HEK293 (cell line): ENCODE results near the gene PHF13.

ENCODE experiments used
- CTCF ChIA-PET: fragments of 350-600 bp; formaldehyde crosslinking; extraction: SDS; loops from one replicate; lab custom pipeline; 2021; ENCODE audit warnings: antibody characterized with exemption; lab: Yijun Ruan, JAX
- POLR2A ChIA-PET: fragments of 300-600 bp; formaldehyde crosslinking; extraction: SDS; loops from one replicate; lab custom pipeline; 2020; ENCODE audit warnings: antibody characterized with exemption, inconsistent platforms; lab: Yijun Ruan, JAX
- H3K27ac ChIP-seq: fragments of 200-500 bp; sonication (Bioruptor generic); 2 replicates; pipeline ENCODE4 v1.5.1; 2014; ENCODE audit warnings: low read depth, low read length, control low read depth, inconsistent platforms; ENCODE audit errors: extremely low read depth
- H3K36me3 ChIP-seq, 2 experiments: fragments of 200-500 bp in 1 of 2; sonication (Bioruptor generic) in 1 of 2; 1 replicate in 1 of 2; 2 replicates in 1 of 2; pipeline ENCODE4 v1.5.1; 2014 to 2017; ENCODE audit warnings: inconsistent platforms in 2 of 2, low read length in 2 of 2; ENCODE audit not compliant: control insufficient read depth in 2 of 2, insufficient read depth in 1 of 2
- H3K4me1 ChIP-seq: fragments of 200-500 bp; sonication (Bioruptor generic); 2 replicates; pipeline ENCODE4 v1.5.1; 2014; ENCODE audit warnings: mild to moderate bottlenecking, low read length, inconsistent platforms; ENCODE audit not compliant: control insufficient read depth, insufficient read depth
- H3K4me3 ChIP-seq: 2 replicates; pipeline ENCODE4 v1.5.1; 2011; ENCODE audit warnings: low read depth, mild to moderate bottlenecking, control low read depth, low read length, moderate library complexity
- H3K9me3 ChIP-seq: fragments of 200-500 bp; sonication (Bioruptor generic); 2 replicates; pipeline ENCODE4 v1.5.1; 2014; ENCODE audit warnings: low read depth, low read length, inconsistent platforms; ENCODE audit not compliant: control insufficient read depth, insufficient read depth
- CTCF ChIP-seq: fragments of 450-650 bp; formaldehyde crosslinking; IDR thresholded peaks from 2 replicates; pipeline ENCODE4 v1.5.1; 2016; ENCODE audit warnings: missing biosample characterization, missing genetic modification characterization
- GLI4 ChIP-seq: fragments of 450-650 bp; formaldehyde crosslinking; IDR thresholded peaks from 2 replicates; pipeline ENCODE4 v1.5.1; 2016; ENCODE audit warnings: missing biosample characterization, missing genetic modification characterization
- GLIS1 ChIP-seq: fragments of 450-650 bp; formaldehyde crosslinking; IDR thresholded peaks from 2 replicates; pipeline ENCODE4 v1.5.1; 2016; ENCODE audit warnings: missing biosample characterization, missing genetic modification characterization
- SETDB1 ChIP-seq: IDR thresholded peaks from one replicate; pipeline ENCODE4 v1.6.1; 2017; ENCODE audit warnings: mild to moderate bottlenecking, low read length, moderate library complexity, mixed read lengths; ENCODE audit not compliant: insufficient read length
- SP3 ChIP-seq: fragments of 450-650 bp; formaldehyde crosslinking; IDR thresholded peaks from 2 replicates; pipeline ENCODE4 v1.5.1; 2016; ENCODE audit warnings: missing biosample characterization, missing genetic modification characterization
- TRIM28 ChIP-seq: IDR thresholded peaks from 2 replicates; pipeline ENCODE4 v1.6.1; 2011; ENCODE audit warnings: low read length, control low read depth, borderline replicate concordance
- ZBTB20 ChIP-seq: fragments of 450-650 bp; formaldehyde crosslinking; IDR thresholded peaks from 2 replicates; pipeline ENCODE4 v1.5.1; 2016; ENCODE audit warnings: missing biosample characterization, missing genetic modification characterization
- ZBTB48 ChIP-seq: fragments of 450-650 bp; formaldehyde crosslinking; IDR thresholded peaks from 2 replicates; pipeline ENCODE4 v1.5.1; 2016; ENCODE audit warnings: missing biosample characterization, missing genetic modification characterization
- ZIC2 ChIP-seq: fragments of 450-650 bp; formaldehyde crosslinking; IDR thresholded peaks from 2 replicates; pipeline ENCODE4 v1.5.1; 2016; ENCODE audit warnings: missing biosample characterization, missing genetic modification characterization
- ZNF155 ChIP-seq: fragments of 450-650 bp; formaldehyde crosslinking; IDR thresholded peaks from 2 replicates; pipeline ENCODE4 v1.5.1; 2016; ENCODE audit warnings: missing biosample characterization, missing genetic modification characterization
- ZNF223 ChIP-seq: fragments of 450-650 bp; formaldehyde crosslinking; IDR thresholded peaks from 2 replicates; pipeline ENCODE4 v1.5.1; 2016; ENCODE audit warnings: missing biosample characterization, missing genetic modification characterization
- ZNF26 ChIP-seq: fragments of 450-650 bp; formaldehyde crosslinking; IDR thresholded peaks from 2 replicates; pipeline ENCODE4 v1.5.1; 2016; ENCODE audit warnings: missing biosample characterization, missing genetic modification characterization
- ZNF335 ChIP-seq: fragments of 450-650 bp; formaldehyde crosslinking; conservative IDR thresholded peaks from 2 replicates; pipeline ENCODE4 v1.5.1; 2016; ENCODE audit warnings: missing biosample characterization, missing genetic modification characterization
- ZNF354C ChIP-seq: fragments of 450-650 bp; formaldehyde crosslinking; IDR thresholded peaks from 2 replicates; pipeline ENCODE4 v1.5.1; 2016; ENCODE audit warnings: missing biosample characterization, missing genetic modification characterization, low read depth, borderline replicate concordance
- ZNF433 ChIP-seq: fragments of 450-650 bp; formaldehyde crosslinking; IDR thresholded peaks from 2 replicates; pipeline ENCODE4 v1.5.1; 2016; ENCODE audit warnings: missing biosample characterization, missing genetic modification characterization, low read depth
- ZNF544 ChIP-seq: fragments of 450-650 bp; formaldehyde crosslinking; IDR thresholded peaks from 2 replicates; pipeline ENCODE4 v1.5.0; 2017; ENCODE audit warnings: missing biosample characterization, missing genetic modification characterization
- ZNF555 ChIP-seq: fragments of 450-650 bp; formaldehyde crosslinking; conservative IDR thresholded peaks from 2 replicates; pipeline ENCODE4 v1.5.1; 2017; ENCODE audit warnings: missing biosample characterization, mild to moderate bottlenecking, missing genetic modification characterization, inconsistent platforms
- ZNF560 ChIP-seq: fragments of 450-650 bp; formaldehyde crosslinking; IDR thresholded peaks from 2 replicates; pipeline ENCODE4 v1.5.1; 2017; ENCODE audit warnings: missing biosample characterization, missing genetic modification characterization, borderline replicate concordance
- ZNF843 ChIP-seq: fragments of 450-650 bp; formaldehyde crosslinking; IDR thresholded peaks from 2 replicates; pipeline ENCODE4 v1.5.1; 2016; ENCODE audit warnings: missing biosample characterization, missing genetic modification characterization
- ZSCAN4 ChIP-seq: fragments of 450-650 bp; formaldehyde crosslinking; IDR thresholded peaks from 2 replicates; pipeline ENCODE4 v1.5.1; 2017; ENCODE audit warnings: missing biosample characterization, missing genetic modification characterization
- TF ChIP-seq, protein P1 (sequence below): fragments of 450-650 bp; formaldehyde crosslinking; IDR thresholded peaks from 2 replicates; pipeline ENCODE4 v1.5.1; 2016; ENCODE audit warnings: missing biosample characterization, missing genetic modification characterization

PHF13 gene

DNA sequence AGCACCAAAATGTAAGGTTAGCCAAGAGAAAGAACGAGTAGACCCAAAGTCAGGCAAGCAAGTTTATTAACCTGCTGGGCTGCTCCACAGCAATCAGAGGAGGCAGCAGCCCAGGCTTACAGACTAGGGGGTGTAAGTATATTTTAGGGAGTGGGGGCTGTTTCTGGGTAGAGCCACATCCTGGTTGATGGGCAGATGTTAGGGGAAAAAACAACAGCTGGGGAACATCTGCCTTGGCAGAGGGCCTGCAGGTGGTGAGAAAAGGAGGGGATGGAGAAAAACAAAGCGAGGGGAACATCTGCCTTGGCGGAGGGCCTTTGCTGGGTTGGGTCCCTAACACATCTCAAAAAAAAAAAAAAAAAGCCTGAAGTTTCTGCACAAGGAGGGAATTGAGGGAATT, 43.4 kb upstream of the PHF13 start:
- H3K36me3 ChIP-seq = no peaks in the 10 kb centered on the region
- no peak overlapping the region for H3K4me3 ChIP-seq
- TF ChIP-seq ZSCAN4 (tag by site-specific recombination) = no peak
- no peak for TF ChIP-seq ZNF560
- TF ChIP-seq GLI4 = no peak
- TF ChIP-seq ZNF555 (tag by site-specific recombination) = no peak
- no peak for TF ChIP-seq SP3 (tag by site-specific recombination)
- no peak for TF ChIP-seq CTCF (tag by site-specific recombination)
- TF ChIP-seq, all 188 proteins: peak for 0
- Histone ChIP-seq H3K9me3 (no peaks in the 10 kb centered on the region), H3K27ac (no peak overlapping the region), H3K4me1 (no peaks in the 10 kb centered on the region)
- CTCF ChIA-PET = interaction anchor here (0.8 to 1.7 kb wide), 2 partner anchors 15 kb away, joined by 3 to 8 read pairs; partner anchors contain the start of gene TAS1R1
- POLR2A ChIA-PET = interaction anchor here (1.5 kb wide), 1 partner anchor 10 kb away, joined by 8 read pairs; the partner anchor contains the start of gene ZBTB48

DNA sequence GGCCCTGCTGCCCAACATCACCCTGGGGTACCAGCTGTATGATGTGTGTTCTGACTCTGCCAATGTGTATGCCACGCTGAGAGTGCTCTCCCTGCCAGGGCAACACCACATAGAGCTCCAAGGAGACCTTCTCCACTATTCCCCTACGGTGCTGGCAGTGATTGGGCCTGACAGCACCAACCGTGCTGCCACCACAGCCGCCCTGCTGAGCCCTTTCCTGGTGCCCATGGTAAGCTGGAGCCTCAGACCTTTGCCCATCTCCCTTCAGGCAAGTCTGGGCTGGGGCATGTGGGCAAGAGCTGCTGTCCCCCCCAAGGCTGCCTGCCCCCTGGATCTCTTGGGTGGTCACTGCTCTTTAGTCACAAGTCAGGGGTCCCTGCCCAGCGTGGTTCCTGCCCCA, 42.5 kb upstream of the PHF13 start:
- CTCF ChIA-PET = interaction anchor here (0.9 to 1.7 kb wide), 2 partner anchors 9 to 16 kb away, joined by 6 to 8 read pairs; partner anchors contain the start of genes TAS1R1 and ZBTB48

DNA sequence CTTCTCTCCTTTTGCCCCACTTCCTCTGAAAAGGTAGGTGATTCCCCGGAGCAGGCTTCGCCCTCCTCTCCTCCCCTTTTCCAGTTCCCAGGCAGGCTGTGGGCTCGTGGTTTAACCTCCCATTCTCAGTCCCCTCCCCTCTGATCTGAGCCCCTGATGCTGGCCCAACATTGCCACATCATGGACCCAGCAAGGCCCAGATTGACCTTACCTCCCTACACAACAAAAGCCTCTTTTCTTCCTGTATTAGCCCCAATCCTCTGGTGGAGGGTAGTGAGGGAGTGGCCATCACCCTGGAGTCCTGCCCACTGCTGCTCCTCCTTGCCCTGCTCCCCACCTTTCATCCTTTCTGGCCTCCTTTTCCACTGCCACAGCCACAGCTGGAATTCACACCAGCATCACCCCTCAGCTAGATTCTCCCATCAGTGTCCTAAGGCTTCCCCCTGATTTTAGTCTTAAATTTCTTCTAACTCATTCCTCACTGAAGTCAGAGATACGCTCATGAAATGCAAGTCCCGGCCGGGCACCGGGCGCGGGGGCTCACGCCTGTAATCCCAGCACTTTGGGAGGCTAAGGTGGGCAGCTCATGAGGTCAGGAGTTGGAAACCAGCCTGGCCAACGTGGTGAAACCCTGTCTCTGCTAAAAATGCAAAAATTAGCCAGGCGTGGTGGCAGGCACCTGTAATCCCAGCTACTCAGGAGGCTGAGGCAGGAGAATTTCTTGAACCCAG, 40.7 kb upstream of the PHF13 start:
- ChIA-PET POLR2A (interaction anchor here (0.6 kb wide), 1 partner anchor 82 kb away, joined by 3 read pairs; no protein-coding TSS in a partner anchor), CTCF (interaction anchor here (0.7 kb wide), 1 partner anchor 1076 kb away, joined by 3 read pairs; no protein-coding TSS in a partner anchor)
- Histone ChIP-seq H3K4me3 (no peak overlapping the region), H3K4me1 (no peaks in the 10 kb centered on the region), H3K9me3 (no peaks in the 10 kb centered on the region), H3K36me3 (no peaks in the 10 kb centered on the region), H3K27ac (no peak overlapping the region)
- TF ChIP-seq SETDB1 (no peak), ZNF354C (tag by site-specific recombination) (no peak), ZNF223 (tag by site-specific recombination) (no peak), ZNF335 (tag by site-specific recombination) (no peak), ZBTB48 (tag by site-specific recombination) (no peak), ZNF155 (tag by site-specific recombination) (no peak), ZNF843 (tag by site-specific recombination) (no peak), SP3 (tag by site-specific recombination) (no peak), ZIC2 (tag by site-specific recombination) (no peak), GLIS1 (tag by site-specific recombination) (no peak), ZNF26 (tag by site-specific recombination) (no peak), ZNF433 (tag by site-specific recombination) (no peak), ZBTB20 (tag by site-specific recombination) (no peak)
- TF ChIP-seq, protein P1, sequence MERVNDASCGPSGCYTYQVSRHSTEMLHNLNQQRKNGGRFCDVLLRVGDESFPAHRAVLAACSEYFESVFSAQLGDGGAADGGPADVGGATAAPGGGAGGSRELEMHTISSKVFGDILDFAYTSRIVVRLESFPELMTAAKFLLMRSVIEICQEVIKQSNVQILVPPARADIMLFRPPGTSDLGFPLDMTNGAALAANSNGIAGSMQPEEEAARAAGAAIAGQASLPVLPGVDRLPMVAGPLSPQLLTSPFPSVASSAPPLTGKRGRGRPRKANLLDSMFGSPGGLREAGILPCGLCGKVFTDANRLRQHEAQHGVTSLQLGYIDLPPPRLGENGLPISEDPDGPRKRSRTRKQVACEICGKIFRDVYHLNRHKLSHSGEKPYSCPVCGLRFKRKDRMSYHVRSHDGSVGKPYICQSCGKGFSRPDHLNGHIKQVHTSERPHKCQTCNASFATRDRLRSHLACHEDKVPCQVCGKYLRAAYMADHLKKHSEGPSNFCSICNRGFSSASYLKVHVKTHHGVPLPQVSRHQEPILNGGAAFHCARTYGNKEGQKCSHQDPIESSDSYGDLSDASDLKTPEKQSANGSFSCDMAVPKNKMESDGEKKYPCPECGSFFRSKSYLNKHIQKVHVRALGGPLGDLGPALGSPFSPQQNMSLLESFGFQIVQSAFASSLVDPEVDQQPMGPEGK (tag by site-specific recombination) = no peak

More for the DNA sequence above, 42.5 kb upstream of the PHF13 start:
- no peaks in the 10 kb centered on the region for H3K9me3 ChIP-seq
- H3K4me3 ChIP-seq = no peak overlapping the region
- H3K27ac ChIP-seq = no peak overlapping the region
- no peaks in the 10 kb centered on the region for H3K4me1 ChIP-seq
- no peaks in the 10 kb centered on the region for H3K36me3 ChIP-seq
- POLR2A ChIA-PET = interaction anchor here (1.5 kb wide), 1 partner anchor 9 kb away, joined by 8 read pairs; the partner anchor contains the start of gene ZBTB48
- TF ChIP-seq ZNF544 (tag by site-specific recombination) (no peak), TRIM28 (peak; percentile 61; the same call in 1 of the 2 replicates)
